HEK293T (cell line): ENCODE data around the gene ADGRB3.

Experiments
- ARNT ChIP-seq: fragments of 450-650 bp; IDR thresholded peaks from 2 replicates; pipeline ENCODE4 v1.6.1; 2017; ENCODE audit warnings: mild to moderate bottlenecking
- BHLHE40 ChIP-seq: fragments of 450-650 bp; IDR thresholded peaks from 2 replicates; pipeline ENCODE4 v1.6.1; 2016; ENCODE audit warnings: mild to moderate bottlenecking, moderate library complexity, borderline replicate concordance
- ELF4 ChIP-seq: fragments of 450-650 bp; IDR thresholded peaks from 2 replicates; pipeline ENCODE4 v1.6.1; 2017; ENCODE audit warnings: antibody characterized with exemption
- FOXA1 ChIP-seq: fragments of 450-650 bp; IDR thresholded peaks from 2 replicates; pipeline ENCODE4 v1.6.1; 2016; ENCODE audit warnings: mild to moderate bottlenecking
- FOXK2 ChIP-seq: fragments of 450-650 bp; IDR thresholded peaks from 2 replicates; pipeline ENCODE4 v1.6.1; 2016; ENCODE audit warnings: mild to moderate bottlenecking
- FOXM1 ChIP-seq: fragments of 450-650 bp; IDR thresholded peaks from 2 replicates; pipeline ENCODE4 v1.6.1; 2017; ENCODE audit warnings: mild to moderate bottlenecking, borderline replicate concordance
- HDGF ChIP-seq: fragments of 450-650 bp; IDR thresholded peaks from 2 replicates; pipeline ENCODE4 v1.6.1; 2017; ENCODE audit warnings: antibody characterized with exemption, borderline replicate concordance
- L3MBTL2 ChIP-seq: fragments of 450-650 bp; conservative IDR thresholded peaks from 2 replicates; pipeline ENCODE4 v1.6.1; 2016; ENCODE audit warnings: mild to moderate bottlenecking
- LEF1 ChIP-seq: fragments of 450-650 bp; IDR thresholded peaks from 2 replicates; pipeline ENCODE4 v1.6.1; 2017; ENCODE audit warnings: mild to moderate bottlenecking, borderline replicate concordance
- PKNOX1 ChIP-seq: fragments of 450-650 bp; IDR thresholded peaks from 2 replicates; pipeline ENCODE4 v1.6.1; 2016
- SP1 ChIP-seq: fragments of 450-650 bp; IDR thresholded peaks from 2 replicates; pipeline ENCODE4 v1.6.1; 2017
- SUZ12 ChIP-seq: fragments of 450-650 bp; IDR thresholded peaks from 2 replicates; pipeline ENCODE4 v1.6.1; 2016; ENCODE audit warnings: mild to moderate bottlenecking
- TARDBP ChIP-seq: fragments of 450-650 bp; IDR thresholded peaks from 2 replicates; pipeline ENCODE4 v1.6.1; 2016
- ZNF384 ChIP-seq: fragments of 450-650 bp; IDR thresholded peaks from 2 replicates; pipeline ENCODE4 v1.6.1; 2016

GRCh38 chr6:68743099-68743498 is 108.0 kb downstream of the ADGRB3 start:
- TF ChIP-seq SP1 = no peak
- TF ChIP-seq FOXK2 = no peak
- no peak for TF ChIP-seq LEF1
- TF ChIP-seq TARDBP = no peak
- no peak for TF ChIP-seq FOXM1
- no peak for TF ChIP-seq SUZ12
- TF ChIP-seq ELF4 = no peak
- TF ChIP-seq ZNF384 = no peak
- TF ChIP-seq HDGF = no peak
- TF ChIP-seq ARNT = no peak
- no peak for TF ChIP-seq L3MBTL2
- TF ChIP-seq BHLHE40 = no peak
- no peak for TF ChIP-seq FOXA1
- TF ChIP-seq PKNOX1 = no peak
